Measurements from ENCODE around the gene ARHGEF17. TPM values are rescaled to one million over a fixed set of nuclear protein-coding genes. Genes with fewer than 3 reads are reported as not detected.

Gene ARHGEF17
- total RNA-seq, 4 donors from 2014 or later = 54.0 to 125 (median 61.4) TPM

GRCh38 chr11:73295241-73295995 lies 12.7 kb upstream of the ARHGEF17 start:
- intact Hi-C loops (cut with DNase I) = loop anchor here (5.0 kb wide), 1 partner anchor 97 kb away; no protein-coding TSS in a partner anchor
- Histone ChIP-seq H3K27me3 (no peaks in the 10 kb centered on the region), H3K9me3 (no peaks in the 10 kb centered on the region), H3K27ac (no peak overlapping the region), H3K4me3 (replicated peaks in 1 of 3) (no peak overlapping the region), H3K4me1 (no peaks in the 10 kb centered on the region), H3K36me3 (no peaks in the 10 kb centered on the region)
- DNase-seq = peak; percentile 63 to 71
- no peak for TF ChIP-seq POLR2A (IDR thresholded peaks at IDR 0.05)
- TF ChIP-seq, protein P1, sequence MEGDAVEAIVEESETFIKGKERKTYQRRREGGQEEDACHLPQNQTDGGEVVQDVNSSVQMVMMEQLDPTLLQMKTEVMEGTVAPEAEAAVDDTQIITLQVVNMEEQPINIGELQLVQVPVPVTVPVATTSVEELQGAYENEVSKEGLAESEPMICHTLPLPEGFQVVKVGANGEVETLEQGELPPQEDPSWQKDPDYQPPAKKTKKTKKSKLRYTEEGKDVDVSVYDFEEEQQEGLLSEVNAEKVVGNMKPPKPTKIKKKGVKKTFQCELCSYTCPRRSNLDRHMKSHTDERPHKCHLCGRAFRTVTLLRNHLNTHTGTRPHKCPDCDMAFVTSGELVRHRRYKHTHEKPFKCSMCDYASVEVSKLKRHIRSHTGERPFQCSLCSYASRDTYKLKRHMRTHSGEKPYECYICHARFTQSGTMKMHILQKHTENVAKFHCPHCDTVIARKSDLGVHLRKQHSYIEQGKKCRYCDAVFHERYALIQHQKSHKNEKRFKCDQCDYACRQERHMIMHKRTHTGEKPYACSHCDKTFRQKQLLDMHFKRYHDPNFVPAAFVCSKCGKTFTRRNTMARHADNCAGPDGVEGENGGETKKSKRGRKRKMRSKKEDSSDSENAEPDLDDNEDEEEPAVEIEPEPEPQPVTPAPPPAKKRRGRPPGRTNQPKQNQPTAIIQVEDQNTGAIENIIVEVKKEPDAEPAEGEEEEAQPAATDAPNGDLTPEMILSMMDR (IDR thresholded peaks at IDR 0.05) = peak; percentile 70 to 94 (median 81)
- 37 to 72% methylated on average over 7 to 12 of the region's 12 CpGs for WGBS, 2 donors

DNA sequence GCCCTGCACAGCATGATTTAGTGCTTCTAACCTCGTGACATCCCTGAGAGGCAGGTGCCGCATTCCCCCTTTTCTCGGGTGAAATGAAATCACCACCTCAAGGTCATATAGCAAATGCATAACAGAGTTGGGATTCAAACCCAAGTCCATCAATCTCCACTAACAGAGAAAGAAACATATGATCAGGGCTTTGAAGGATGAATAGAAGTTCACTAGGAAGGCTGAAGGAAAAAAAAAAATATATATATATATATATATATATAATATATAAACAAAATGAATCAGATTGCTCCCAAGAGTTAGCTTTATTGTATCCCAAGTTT lies 12.1 kb upstream of the ARHGEF17 start:
- Histone ChIP-seq H3K27me3 (no peaks in the 10 kb centered on the region), H3K9me3 (no peaks in the 10 kb centered on the region), H3K4me3 (replicated peaks in 1 of 3) (no peak overlapping the region), H3K4me1 (no peaks in the 10 kb centered on the region), H3K27ac (no peak overlapping the region), H3K36me3 (no peaks in the 10 kb centered on the region)
- TF ChIP-seq POLR2A (IDR thresholded peaks at IDR 0.05) = no peak
- TF ChIP-seq, protein P1 (IDR thresholded peaks at IDR 0.05) = no peak
- 86 to 97% methylated on average over 3 of the region's 3 CpGs for WGBS, 2 donors
- intact Hi-C loops (cut with DNase I) = loop anchor here (5.0 kb wide), 1 partner anchor 96 kb away; no protein-coding TSS in a partner anchor
- DNase-seq = no peak

DNA sequence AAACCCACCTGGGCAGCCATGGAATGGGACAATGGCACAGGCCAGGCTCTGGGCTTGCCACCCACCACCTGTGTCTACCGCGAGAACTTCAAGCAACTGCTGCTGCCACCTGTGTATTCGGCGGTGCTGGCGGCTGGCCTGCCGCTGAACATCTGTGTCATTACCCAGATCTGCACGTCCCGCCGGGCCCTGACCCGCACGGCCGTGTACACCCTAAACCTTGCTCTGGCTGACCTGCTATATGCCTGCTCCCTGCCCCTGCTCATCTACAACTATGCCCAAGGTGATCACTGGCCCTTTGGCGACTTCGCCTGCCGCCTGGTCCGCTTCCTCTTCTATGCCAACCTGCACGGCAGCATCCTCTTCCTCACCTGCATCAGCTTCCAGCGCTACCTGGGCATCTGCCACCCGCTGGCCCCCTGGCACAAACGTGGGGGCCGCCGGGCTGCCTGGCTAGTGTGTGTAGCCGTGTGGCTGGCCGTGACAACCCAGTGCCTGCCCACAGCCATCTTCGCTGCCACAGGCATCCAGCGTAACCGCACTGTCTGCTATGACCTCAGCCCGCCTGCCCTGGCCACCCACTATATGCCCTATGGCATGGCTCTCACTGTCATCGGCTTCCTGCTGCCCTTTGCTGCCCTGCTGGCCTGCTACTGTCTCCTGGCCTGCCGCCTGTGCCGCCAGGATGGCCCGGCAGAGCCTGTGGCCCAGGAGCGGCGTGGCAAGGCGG lies 11.4 kb upstream of the ARHGEF17 start:
- no peaks in the 10 kb centered on the region for H3K9me3 ChIP-seq
- no peak overlapping the region for H3K4me3 ChIP-seq (replicated peaks in 1 of 3)
- no peaks in the 10 kb centered on the region for H3K27me3 ChIP-seq
- DNase-seq = no peak
- H3K27ac ChIP-seq = no peak overlapping the region
- H3K4me1 ChIP-seq = no peaks in the 10 kb centered on the region
- TF ChIP-seq, protein P1 (IDR thresholded peaks at IDR 0.05) = no peak
- no peak for TF ChIP-seq POLR2A (IDR thresholded peaks at IDR 0.05)
- intact Hi-C loops (cut with DNase I) = loop anchor here (5.0 kb wide), 1 partner anchor 96 kb away; no protein-coding TSS in a partner anchor
- no peaks in the 10 kb centered on the region for H3K36me3 ChIP-seq
- WGBS, 2 donors = 93 to 94% methylated on average over 24 to 25 of the region's 35 CpGs

DNA sequence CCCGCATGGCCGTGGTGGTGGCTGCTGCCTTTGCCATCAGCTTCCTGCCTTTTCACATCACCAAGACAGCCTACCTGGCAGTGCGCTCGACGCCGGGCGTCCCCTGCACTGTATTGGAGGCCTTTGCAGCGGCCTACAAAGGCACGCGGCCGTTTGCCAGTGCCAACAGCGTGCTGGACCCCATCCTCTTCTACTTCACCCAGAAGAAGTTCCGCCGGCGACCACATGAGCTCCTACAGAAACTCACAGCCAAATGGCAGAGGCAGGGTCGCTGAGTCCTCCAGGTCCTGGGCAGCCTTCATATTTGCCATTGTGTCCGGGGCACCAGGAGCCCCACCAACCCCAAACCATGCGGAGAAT lies 10.9 kb upstream of the ARHGEF17 start:
- Histone ChIP-seq H3K27ac (no peak overlapping the region), H3K4me3 (replicated peaks in 1 of 3) (no peak overlapping the region), H3K36me3 (no peaks in the 10 kb centered on the region), H3K4me1 (no peaks in the 10 kb centered on the region), H3K9me3 (no peaks in the 10 kb centered on the region), H3K27me3 (no peaks in the 10 kb centered on the region)
- DNase-seq = no peak
- intact Hi-C loops (cut with DNase I) = loop anchor here (5.0 kb wide), 1 partner anchor 95 kb away; no protein-coding TSS in a partner anchor
- TF ChIP-seq POLR2A (IDR thresholded peaks at IDR 0.05) = no peak
- TF ChIP-seq, protein P1 (IDR thresholded peaks at IDR 0.05) = no peak
- 88 to 97% methylated on average over 6 to 17 of the region's 18 CpGs for WGBS, 2 donors

DNA sequence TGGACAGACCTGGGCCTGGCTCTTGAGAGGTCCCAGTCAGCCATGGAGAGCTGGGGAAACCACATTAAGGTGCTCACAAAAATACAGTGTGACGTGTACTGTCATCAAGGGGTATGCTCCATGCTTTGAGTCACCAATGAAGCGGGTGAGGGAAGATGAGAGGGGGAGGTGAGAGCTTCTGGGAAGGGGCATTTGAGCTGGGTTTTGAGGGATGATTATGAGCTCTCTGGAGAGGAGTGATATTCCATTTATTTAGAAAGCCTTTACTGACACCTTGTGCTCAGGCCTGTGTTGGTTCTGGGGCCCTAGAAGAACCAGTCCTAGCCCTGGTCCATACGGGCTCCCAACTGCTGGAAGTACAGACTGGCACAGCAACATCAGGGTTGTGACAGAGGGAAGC lies 10.4 kb upstream of the ARHGEF17 start:
- Histone ChIP-seq H3K4me3 (replicated peaks in 1 of 3) (no peak overlapping the region), H3K27ac (no peak overlapping the region), H3K27me3 (no peaks in the 10 kb centered on the region), H3K9me3 (no peaks in the 10 kb centered on the region), H3K36me3 (no peaks in the 10 kb centered on the region), H3K4me1 (no peaks in the 10 kb centered on the region)
- intact Hi-C loops (cut with DNase I) = loop anchor here (5.0 kb wide), 1 partner anchor 95 kb away; no protein-coding TSS in a partner anchor
- TF ChIP-seq POLR2A (IDR thresholded peaks at IDR 0.05) = no peak
- TF ChIP-seq, protein P1 (IDR thresholded peaks at IDR 0.05) = no peak
- DNase-seq = no peak
- whole genome bisulfite sequencing, 2 donors = 90 to 100% methylated on average over 3 of the region's 3 CpGs

Data from thyroid gland (tissue), 4 donors.